HG02642 (cell line): ENCODE results near the gene FRMD3.

ENCODE experiments used
- ATAC-seq: cut with Tn5 transposase; IDR thresholded peaks from one replicate; pipeline ENCODE4 v1.9.1; 2021; ENCODE audit warnings: mild to moderate bottlenecking; ENCODE audit not compliant: unreplicated experiment, poor library complexity

FRMD3 gene

DNA sequence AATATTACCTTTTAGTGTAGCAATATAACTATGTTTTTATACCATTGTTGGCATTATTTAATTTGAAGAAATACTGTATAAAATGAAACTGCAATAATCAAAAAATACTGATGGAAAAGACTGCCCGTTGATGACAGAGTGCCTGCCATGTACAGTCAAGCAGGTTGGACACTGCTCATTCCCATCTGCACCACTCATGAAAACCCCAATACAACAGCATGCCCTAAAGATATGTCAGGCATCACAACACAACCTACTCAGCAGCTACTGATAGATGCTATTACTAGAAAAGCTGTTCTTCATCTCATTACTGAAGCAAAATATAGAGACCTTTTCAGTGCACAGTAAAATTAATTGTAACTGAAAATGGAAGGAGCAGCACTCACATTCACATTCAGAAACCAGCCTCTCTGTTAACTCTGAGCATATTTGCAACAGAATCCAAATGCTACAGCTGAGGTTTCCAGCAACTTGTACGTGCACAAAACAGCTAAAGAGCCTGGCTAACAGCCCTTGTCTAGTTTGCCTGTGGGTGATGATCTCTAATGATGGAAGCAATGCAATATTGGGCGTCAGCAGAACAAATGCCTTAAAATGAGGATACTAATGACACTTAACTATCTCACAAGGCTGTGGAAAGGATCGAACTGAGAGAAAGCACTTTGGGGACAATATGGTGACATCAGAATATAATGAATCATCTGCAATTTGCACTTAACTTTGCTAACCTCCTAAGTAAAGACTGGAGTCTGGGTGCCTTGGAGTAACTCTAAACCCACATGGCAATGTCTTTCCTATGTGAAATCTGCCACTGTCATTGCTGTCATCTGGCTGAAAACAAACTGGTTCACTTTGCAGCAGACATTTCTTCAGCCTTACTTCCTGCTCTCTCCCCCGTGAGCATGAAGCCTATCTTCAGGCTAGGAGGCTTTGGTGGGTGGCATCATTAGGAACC, 280.0 kb downstream of the FRMD3 start:
- ATAC-seq: no peak

DNA sequence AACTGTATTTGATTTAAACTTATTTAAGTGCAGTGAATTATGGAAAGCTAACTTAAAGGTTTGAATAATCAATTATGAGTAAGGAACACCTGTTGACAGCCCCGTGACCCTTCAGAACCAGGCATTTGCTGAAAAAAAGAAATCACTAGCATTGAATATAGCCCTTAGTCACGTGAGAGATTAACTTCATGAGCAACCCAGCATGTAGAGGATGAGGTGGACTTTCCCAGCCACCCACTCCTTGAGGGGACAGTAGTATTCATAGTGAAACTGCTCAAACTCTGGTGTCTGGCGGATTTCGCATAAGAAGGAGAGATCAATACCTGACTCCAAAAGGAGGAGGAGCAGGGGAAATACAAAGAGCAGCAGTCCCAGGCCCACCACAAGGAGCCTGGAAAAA, 290.5 kb downstream of the FRMD3 start:
- ATAC-seq: peak; percentile 62

DNA sequence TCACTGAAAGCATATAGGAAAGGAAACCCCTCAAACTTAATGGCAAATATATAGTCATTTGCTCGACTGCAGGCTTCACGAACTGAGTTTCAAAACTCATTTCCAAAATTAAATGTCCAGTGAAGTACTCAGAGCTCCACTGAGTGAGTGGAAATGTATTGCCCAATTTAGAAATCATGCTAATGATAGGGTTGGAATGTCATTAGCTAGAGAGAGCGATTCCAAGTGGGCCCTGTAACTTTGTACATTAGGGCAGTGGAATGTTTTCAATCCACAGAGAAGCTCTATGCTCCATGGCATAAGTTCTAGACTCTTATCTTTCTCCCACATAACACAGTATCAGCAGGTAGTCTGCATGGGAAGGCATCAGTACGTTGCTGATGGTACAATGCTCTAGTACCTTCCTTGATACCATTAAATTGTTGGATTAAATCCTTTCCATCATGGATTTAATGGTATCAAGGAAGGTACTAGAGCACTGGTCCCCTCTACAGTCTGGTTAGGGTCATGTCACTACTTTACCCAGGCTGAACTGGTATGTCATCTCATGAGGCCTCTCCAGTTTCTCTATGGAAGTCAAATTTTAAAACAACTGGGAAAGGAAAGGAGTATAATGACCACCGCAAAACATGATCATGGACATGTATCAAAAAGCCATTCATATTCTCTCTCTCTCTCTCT, 292.1 kb downstream of the FRMD3 start:
- no peak for ATAC-seq

DNA sequence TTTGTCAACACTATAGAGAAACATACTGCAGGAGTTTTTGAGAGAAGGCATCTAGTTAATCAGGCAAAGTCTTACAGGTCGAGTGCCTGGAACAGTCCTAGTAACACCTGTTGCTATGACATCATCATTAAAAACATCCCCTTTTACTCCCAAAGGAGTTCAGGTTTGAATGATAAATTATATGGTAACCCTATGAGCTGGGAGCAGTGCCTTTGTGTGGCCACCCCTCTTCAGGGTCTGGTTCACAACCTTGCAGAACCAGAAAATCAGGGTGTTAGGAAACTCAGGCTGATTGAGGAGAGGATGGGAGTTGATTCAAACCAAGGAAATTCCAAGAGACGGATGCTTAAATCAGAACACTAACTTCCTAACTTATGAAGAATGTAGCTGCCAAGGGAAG, 296.1 kb downstream of the FRMD3 start:
- ATAC-seq: no peak

DNA sequence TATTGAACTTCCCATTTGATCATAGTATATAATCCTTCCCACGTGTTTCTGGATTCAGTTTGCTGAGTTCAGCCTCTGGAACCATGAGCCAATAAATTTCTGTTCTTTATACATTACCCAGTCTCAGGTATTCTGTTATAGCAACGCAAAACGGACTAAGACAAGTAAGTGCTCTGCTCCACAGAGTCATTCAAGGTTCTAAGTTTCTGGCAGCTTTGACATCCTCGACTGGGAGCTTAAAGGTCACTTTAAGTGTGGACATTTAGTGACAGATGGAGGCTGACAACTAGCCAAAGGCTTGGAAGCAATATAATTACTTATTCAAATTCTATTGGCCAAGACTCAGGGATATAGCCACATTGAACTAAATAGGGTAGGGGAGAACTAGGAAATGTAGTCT, 297.5 kb downstream of the FRMD3 start:
- ATAC-seq: no peak

DNA sequence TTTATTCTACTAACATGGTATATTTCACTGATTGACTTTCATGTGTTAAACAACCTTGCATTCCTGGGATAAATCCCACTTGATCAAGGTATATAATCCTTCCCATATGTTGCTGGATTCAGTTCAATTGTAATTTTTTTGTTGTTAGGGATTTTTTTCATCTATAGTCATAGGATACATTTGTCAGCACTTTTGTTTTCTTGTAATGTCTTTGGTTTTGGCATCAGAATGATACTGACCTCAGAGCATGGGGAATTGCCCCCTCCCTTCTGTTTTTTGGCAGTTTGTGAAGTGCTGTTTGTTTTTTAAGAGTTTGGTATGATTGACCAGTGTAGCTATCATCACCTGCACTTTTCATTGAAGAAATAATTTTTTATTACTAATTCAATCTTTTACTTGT, 298.5 kb downstream of the FRMD3 start:
- ATAC-seq: no peak

DNA sequence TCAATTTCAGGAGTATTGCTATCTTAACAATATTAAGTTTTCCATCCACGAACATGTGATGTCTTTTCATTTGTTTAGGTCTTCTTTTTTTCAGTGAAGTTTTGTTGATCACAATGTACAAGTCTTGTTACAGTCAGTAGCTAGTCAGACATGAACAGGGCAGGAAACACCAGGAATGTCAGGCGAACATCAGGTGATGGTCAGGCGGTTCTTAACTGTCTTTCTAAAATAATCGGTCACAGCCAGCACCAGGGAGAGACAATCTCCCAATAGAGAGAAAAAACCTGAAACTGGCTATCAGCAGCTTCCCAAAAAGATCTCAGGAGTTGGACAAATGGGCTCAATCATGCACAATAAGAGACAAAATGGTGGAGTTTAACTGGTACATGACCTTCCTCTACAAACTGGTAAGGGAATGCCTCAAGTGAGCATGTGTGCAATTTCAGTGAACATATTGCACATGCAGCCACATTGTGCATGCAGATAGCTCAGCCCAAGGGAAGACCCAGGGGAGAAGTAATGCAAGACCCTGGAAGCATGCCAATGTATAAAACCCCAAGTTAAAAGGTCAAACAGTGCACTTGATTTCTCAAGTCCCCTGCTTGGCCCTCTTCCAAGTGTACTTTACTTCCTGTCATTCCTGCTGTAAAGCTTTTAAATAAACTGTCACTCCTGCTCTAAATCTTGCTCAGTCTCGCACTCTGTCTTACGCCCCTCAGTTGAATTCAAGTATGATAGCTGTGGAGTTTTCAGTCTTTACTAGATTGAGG, 299.1 kb downstream of the FRMD3 start:
- no peak for ATAC-seq

DNA sequence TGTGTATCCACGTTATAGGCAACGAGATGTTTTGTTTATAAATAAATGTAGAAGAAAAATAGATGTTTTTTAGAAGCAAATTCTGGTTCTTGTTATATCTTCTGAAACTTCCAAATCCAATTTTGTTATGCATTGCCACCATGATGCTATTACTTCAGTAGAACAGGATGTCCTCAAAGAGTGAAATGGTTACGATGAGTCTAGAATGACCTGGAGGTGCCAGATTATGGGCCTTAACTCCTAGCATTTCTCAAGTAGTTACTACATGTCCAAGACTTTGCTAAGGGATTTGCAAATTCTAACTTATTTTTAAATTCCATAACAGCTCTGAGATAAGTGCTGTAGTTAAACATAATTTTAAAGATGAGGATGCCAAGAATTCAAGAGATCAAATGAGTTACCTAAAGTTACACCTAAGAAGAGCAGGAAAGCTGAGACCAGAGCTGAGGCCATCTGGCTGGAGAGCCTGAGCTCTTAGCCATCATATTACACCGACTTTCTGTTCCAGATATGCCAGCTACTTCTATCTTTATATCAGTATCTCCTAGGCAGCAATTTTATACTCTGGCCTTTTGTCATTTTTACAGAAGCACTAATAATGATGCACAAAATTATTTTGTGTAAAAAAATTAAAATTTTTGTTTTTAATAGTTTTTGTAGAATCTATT, 302.0 kb downstream of the FRMD3 start:
- ATAC-seq: no peak

DNA sequence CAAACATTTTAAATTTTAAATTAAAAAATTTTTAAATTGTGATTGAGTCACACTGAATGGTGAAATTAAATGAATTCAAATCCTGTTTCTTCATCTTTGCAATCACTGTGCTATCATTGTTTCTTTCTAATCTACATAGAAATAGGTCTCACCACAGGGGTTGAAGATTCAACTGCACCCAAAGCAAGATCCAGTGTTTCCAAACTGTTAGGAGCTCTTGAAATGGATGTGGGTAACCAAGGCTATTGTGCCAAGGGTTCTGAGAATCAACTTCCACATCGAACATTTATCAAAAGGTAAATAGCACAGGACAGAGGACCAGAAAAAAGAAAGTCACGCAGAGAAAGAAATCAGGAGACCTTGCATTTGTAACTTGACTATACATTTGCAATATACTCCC, 302.7 kb downstream of the FRMD3 start:
- ATAC-seq: no peak

DNA sequence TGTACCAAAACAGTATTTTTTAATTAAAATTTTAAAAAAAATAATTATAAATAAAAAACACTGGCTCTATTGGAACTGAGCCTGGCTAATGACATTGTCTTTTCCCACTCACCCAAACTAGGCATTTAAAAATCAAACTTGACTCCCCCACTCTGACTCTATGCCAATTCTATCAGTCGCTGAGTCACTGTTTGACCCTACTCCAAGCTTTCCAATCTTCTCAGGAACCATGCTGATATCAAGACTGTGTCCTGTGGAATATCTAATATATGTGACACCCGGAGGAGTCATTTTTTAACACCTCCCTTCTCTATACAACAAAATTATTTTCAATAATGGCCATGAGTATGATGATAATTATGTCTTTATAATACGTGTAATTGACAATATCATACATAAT, 303.7 kb downstream of the FRMD3 start:
- ATAC-seq: no peak

DNA sequence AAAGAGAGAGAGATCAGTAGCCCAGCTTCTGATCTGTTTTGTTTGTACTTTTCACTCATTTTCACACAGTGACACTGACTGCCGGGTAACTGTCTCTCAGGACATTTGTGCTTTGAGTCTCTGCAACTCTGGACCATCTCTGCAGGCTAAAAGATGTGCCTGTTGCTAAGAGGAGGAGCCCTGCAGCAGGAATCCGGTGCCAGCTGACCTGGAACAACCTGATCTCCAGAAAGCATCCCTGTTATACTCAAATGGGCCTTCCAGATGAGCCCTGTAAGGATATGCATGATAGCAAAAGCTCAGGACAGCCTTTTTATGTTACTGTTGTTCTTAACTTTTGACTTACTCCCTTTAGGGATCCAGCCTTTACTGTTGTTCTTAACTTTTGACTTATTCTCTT, 304.6 kb downstream of the FRMD3 start:
- ATAC-seq: no peak

DNA sequence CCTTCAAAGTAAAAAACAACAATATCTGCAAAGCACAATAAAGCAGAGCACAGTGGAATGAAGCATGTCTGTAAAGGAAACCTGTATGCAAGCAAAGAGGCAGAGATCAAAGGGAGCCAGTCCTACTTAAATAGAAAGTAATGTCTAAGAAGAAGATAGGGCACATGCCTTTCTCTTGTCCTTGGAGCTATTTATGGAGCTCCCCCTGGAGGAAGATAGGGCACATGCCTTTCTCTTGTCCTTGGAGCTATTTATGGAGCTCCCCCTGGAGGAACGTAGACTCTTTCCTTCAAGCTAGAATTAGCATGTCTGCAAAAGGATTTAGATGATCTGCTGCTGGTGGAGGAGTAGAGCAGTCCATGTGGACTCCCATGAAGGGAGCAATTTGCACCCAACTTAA, 307.2 kb downstream of the FRMD3 start:
- ATAC-seq: no peak

DNA sequence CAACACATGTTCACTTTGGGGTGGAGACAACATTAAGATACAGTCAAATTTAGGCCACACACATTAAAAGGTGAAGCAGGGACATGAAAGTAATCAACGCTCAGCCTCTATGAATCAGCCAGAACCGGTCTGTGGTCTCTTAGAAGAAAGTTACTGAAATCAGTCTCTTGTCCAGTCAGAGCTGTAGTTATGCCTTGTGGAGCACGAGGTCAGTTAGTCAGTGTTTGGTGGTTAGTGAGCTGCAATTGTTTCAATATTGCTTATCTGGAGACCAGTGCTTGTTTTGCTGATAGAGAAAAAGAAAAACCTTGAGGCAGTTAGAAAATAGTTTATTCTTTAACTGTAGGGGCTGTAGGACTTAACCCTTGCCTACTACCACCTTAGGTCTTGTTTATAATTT, 317.5 kb downstream of the FRMD3 start:
- ATAC-seq: peak; percentile 92

DNA sequence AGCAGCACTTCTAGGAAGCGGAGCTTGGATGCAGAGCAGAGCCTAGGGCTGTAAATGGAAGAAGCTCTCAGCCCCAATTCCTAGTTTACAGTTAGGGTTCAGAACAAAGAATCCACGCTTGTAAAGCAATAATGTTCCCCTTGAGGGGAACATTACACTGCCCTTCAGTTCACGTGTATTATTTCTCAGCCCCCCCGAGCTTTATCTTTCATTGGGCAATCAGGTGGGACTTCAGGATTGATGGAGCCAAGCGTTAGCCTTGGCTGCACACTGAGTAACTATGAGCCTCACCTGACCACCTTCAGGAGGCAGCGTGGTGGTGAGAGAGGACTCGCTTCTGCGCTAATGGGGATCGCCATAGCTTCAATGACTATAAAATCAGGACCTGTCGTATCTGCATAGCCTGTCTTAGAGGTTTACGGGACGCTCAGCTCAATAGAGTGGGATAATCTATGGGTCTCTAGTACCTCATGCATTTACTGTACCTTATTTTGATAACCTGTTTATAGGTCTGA, 318.2 kb downstream of the FRMD3 start:
- no peak for ATAC-seq

DNA sequence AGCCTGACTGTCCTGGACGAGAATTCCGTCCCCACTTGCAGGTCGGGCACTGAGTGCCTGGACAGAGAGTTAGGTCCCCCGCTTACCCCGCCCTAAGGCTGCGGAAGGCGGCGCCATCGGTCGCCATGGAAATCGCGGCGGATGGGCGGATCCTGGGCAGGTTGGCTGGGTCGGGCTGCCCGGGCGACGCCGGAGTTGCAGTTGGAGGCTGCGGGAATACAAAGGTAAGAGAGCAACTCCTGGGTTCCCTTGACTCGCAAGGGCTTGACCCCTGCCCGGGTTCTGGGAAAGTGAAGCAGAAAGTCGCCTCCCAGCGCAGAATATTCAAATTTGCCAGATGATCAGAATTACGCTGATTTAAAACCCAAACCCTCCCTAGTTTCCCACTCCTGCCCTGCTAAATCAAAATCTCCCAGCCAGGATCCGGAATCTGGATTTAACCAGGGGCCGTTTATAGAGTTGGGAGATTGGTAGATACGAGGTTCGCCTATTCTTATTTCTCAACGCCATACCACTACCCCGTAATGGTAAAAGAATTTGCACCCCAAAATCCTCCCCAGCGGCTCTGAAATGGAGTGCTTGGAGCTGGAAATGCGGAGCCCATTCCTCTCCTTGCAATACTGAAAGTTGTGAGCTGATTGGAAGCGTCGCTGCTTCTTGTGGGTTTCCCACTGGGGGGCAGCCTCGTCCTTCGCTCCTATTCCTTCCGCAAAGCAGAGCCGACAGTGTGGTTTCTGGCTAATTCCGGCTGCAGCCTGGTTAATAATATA, 318.9 kb downstream of the FRMD3 start:
- peak; percentile 66 for ATAC-seq

DNA sequence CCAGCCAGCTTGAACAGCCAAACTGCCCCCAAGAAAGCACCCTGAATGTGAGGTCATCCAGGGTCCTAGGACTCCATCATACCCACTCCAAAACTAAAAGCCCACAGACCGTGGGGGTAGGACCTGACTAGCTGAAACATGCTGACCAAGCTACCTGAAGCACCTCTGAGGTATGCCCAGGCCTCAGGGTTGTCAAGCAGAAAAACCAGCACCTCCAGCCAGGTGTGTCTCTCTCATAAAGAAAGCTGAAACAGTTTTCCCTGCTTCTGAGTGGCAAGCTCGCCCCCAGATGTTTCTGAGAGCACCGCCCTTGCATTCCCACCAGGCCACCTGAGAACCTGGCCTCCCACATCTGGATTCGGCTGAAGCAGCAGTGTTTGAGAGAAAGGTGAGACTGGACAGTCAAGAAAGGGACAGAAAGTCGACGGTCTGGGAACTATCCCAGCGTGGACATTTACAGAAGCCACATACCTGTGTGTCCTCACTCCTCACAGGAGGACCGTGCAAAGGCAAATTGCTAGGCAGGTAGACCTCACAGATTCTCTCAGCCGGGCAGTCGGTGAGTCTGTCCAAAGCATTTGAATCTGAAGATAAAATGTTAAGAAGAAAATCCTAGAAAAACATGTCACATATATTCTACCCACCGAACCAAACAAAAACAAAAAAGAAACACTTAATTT, 319.6 kb downstream of the FRMD3 start:
- no peak for ATAC-seq

DNA sequence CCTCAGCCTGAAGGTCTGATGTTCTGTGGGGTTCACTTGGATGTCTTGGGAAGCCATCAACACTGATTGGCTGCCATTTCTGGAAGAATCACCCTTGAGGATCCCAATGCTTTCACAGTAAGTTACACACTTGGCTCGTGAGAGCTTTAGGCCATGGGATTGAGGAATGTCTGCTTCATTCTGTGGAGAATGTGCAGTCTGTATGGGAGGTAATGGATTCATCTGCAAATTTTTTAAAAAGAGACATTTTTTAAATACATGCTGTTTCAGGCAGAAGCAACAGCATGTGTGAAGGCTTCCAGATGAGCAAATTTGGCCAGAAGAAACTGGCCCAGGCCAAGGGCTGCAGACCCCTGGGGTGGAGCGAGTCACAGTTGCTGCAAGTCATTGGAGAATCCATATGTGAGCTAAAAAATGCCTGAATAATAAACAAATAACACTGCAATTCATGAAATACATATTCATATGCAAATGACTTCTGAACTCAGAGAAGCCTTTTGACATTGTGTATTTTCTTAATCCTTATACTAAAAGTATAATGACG, 328.9 kb downstream of the FRMD3 start:
- ATAC-seq: no peak

DNA sequence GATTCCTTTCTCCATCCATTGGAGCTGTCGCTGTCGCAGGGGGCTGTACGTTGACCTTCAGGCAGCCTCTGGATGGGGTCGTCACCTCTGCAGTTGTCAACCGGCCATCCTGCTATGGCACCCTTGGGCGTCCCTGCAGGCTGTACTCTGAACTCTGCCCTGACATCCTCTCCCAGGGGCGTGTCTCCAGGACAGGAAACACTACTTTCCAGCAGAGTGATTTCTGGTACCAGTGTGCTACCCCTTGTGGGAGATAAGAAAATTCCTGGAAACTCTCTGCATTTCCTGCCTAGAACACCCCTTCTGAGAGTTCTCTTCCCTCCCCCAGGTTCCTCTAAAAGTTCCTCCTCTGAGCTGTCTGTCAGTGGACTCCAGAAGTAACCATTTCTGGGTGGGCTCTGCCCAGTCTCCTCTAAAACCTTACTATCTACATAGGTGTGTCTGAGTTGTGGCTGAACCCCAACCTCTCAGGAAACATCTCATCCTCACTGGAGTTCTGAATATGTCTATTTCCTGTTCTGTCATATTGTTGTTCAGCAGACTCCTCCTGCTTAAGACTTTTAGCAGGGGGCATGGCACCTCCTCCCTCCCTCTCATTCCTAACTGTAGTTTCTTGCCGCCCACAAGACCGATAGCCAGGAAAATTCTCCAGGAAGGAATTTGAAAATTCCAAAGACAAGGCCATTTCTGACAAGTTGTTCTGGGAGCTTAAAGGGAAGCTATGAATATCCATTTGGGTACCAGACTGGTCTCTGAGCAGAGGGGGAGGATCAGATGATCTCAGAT, 329.9 kb downstream of the FRMD3 start:
- ATAC-seq: no peak
